ENCODE measurements around the gene DOCK8. TPM values are rescaled to one million over a fixed set of nuclear protein-coding genes. Genes with fewer than 3 reads are reported as not detected.
"Not testable (repeated sequence)": the region's sequence is repeated elsewhere in the genome, so short reads cannot be mapped to it uniquely, and the experiment has no call there.

Gene DOCK8
- total RNA-seq, 2 donors from 2014 or later, result 18.7 to 19.3 TPM

DNA sequence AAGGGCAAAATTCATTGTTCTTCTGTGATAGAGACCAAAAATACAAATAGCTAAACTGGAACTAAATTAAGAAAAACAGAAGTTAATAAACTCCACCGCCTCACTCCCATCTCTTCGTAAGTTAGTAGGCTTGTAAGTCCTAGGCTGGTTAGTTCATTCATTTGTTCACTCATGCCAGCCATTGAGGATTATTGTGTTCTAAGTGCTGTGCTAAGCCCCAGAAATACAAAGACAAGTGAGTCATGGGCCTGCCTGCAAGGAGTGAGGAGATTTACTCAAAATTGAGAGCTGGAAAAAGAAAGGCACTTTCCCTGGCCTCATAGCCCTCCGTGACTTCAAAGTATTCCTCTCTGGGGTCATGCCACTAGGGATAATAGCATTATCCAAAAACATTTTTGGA, 8.5 kb downstream of the DOCK8 start:
- Histone ChIP-seq H3K27ac (no peak overlapping the region), H3K4me3 (no peak overlapping the region), H3K9me3 (no peaks in the 10 kb centered on the region), H3K4me1 (ENCODE audit: control insufficient read depth in 1 of 2, low read depth in 2 of 2) (peaks cover 0 to 3% of the 10 kb centered on the region in 2 donors), H3K36me3 (no peaks in the 10 kb centered on the region), H3K27me3 (replicated peaks; ENCODE audit: insufficient read depth) (no peaks in the 10 kb centered on the region)
- no peak for DNase-seq (ENCODE audit: low spot score)
- no peak for ATAC-seq (ENCODE audit: insufficient number of reproducible peaks, low FRiP score, low read depth)
- TF ChIP-seq CTCF (IDR thresholded peaks at IDR 0.05), result no peak

GRCh38 chr9:224026-224425, 9.4 kb downstream of the DOCK8 start:
- ATAC-seq (ENCODE audit: insufficient number of reproducible peaks, low FRiP score, low read depth) (no peak), DNase-seq (ENCODE audit: low spot score) (no peak)
- H3K27ac ChIP-seq, result no peak overlapping the region
- peaks cover 0 to 3% of the 10 kb centered on the region in 2 donors for H3K4me1 ChIP-seq (ENCODE audit: control insufficient read depth in 1 of 2, low read depth in 2 of 2)
- no peak overlapping the region for H3K4me3 ChIP-seq
- H3K27me3 ChIP-seq (replicated peaks; ENCODE audit: insufficient read depth), result no peaks in the 10 kb centered on the region
- no peaks in the 10 kb centered on the region for H3K9me3 ChIP-seq
- no peaks in the 10 kb centered on the region for H3K36me3 ChIP-seq
- no peak for TF ChIP-seq CTCF (IDR thresholded peaks at IDR 0.05)

- Histone ChIP-seq H3K9me3 (no peaks in the 10 kb centered on the region), H3K4me1 (ENCODE audit: control insufficient read depth in 1 of 2, low read depth in 2 of 2) (peaks cover 0 to 3% of the 10 kb centered on the region in 2 donors), H3K27ac (no peak overlapping the region), H3K4me3 (no peak overlapping the region), H3K36me3 (no peaks in the 10 kb centered on the region), H3K27me3 (replicated peaks; ENCODE audit: insufficient read depth) (no peaks in the 10 kb centered on the region)
- no peak for ATAC-seq (ENCODE audit: insufficient number of reproducible peaks, low FRiP score, low read depth)
- TF ChIP-seq CTCF (IDR thresholded peaks at IDR 0.05), result no peak
- no peak for DNase-seq (ENCODE audit: low spot score)
Measured at GRCh38 chr9:224582-225520, 10.2 kb downstream of the DOCK8 start.

DNA sequence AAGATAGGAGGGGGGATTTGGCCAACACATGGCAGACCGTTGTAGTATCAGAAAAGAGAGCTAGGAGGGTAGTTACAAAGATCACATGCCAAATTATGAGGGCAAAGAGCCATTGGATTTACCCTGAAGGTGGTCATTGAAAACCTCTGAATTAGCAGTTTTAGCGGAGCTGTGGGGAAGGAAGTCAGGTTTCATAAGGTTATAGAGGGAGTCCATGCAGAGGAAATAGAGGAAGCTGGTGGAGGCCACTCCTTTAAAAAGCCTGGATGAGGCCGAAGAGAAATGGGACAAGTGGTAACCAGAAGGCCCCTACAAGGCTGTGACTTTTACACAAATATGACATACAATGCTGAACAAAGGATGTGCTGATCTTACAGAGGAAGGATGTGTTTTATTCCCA, 13.2 kb downstream of the DOCK8 start:
- no peak for TF ChIP-seq CTCF (IDR thresholded peaks at IDR 0.05)
- Histone ChIP-seq H3K4me1 (ENCODE audit: control insufficient read depth in 1 of 2, low read depth in 2 of 2) (peaks cover 0 to 3% of the 10 kb centered on the region in 2 donors), H3K27me3 (replicated peaks; ENCODE audit: insufficient read depth) (no peaks in the 10 kb centered on the region), H3K27ac (no peak overlapping the region), H3K36me3 (no peaks in the 10 kb centered on the region), H3K9me3 (no peaks in the 10 kb centered on the region), H3K4me3 (no peak overlapping the region)
- ATAC-seq (ENCODE audit: insufficient number of reproducible peaks, low FRiP score, low read depth) (no peak), DNase-seq (ENCODE audit: low spot score) (no peak)

DNA sequence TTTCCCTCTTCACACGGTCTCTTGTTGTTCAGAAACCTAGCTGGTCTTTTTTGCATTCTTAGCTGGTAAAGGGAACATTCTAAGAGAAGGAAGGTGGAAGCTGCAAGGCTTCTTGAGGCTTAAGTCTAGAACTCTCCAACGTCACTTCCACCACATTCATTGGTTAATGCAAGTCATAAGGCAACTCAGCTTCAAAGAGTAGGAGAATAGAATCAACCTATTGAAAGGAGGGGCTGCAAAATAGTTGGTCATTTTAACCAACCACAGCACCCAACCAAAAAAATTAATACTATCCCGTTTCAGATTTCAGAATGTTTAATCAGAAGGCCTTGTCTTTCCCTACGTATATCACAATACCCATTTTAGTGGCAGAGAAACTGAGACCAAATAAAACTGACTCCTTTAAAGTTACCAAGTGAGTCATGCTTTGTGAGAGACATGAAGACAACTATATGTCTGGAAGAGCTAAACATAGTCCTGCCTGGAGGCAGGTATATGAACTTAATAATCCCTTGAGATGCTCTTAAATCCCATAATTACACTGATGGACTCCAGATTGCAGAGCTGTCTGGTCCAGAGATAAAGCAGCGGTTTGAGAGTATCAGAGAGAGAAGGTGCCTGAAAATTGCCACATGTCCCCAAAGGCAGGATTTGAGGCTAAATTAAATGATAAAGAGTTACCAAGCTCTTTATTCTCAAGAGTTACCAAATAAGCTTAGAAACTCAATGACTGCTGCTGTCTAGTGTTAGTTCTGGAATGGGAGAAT, 14.4 kb downstream of the DOCK8 start:
- no peak overlapping the region for H3K4me3 ChIP-seq
- no peak overlapping the region for H3K27ac ChIP-seq
- TF ChIP-seq CTCF (IDR thresholded peaks at IDR 0.05), result no peak
- H3K9me3 ChIP-seq, result peaks cover 3% of the 10 kb centered on the region
- no peak for DNase-seq (ENCODE audit: low spot score)
- H3K27me3 ChIP-seq (replicated peaks; ENCODE audit: insufficient read depth), result no peaks in the 10 kb centered on the region
- no peak for ATAC-seq (ENCODE audit: insufficient number of reproducible peaks, low FRiP score, low read depth)
- H3K36me3 ChIP-seq, result no peaks in the 10 kb centered on the region
- H3K4me1 ChIP-seq (ENCODE audit: control insufficient read depth in 1 of 2, low read depth in 2 of 2), result no peaks in the 10 kb centered on the region

- not testable (repeated sequence) for DNase-seq (ENCODE audit: low spot score); H3K9me3 ChIP-seq; H3K4me1 ChIP-seq (ENCODE audit: control insufficient read depth in 1 of 2, low read depth in 2 of 2); H3K27ac ChIP-seq; H3K4me3 ChIP-seq; H3K27me3 ChIP-seq (replicated peaks; ENCODE audit: insufficient read depth); H3K36me3 ChIP-seq; ATAC-seq (ENCODE audit: insufficient number of reproducible peaks, low FRiP score, low read depth)
Measured at GRCh38 chr9:231625-232024, 17.0 kb downstream of the DOCK8 start.

- not testable (repeated sequence) for H3K4me3 ChIP-seq; DNase-seq (ENCODE audit: low spot score); H3K36me3 ChIP-seq; ATAC-seq (ENCODE audit: insufficient number of reproducible peaks, low FRiP score, low read depth); H3K9me3 ChIP-seq; H3K4me1 ChIP-seq (ENCODE audit: control insufficient read depth in 1 of 2, low read depth in 2 of 2); H3K27ac ChIP-seq; H3K27me3 ChIP-seq (replicated peaks; ENCODE audit: insufficient read depth)
Measured at GRCh38 chr9:233708-234107, 19.0 kb downstream of the DOCK8 start.
